ENCODE data around the gene KCNJ12.

Gene KCNJ12

GRCh38 chr17:21373036-21373435, 3.1 kb upstream of the KCNJ12 start:
- Mint-ChIP-seq H3K27me3 (peaks cover 13% of the 10 kb centered on the region), H3K36me3 (no peaks in the 10 kb centered on the region), H3K9me3 (no peaks in the 10 kb centered on the region), H3K27ac (no peak overlapping the region), H3K4me3 (no peak overlapping the region), H3K4me1 (peaks cover 10% of the 10 kb centered on the region)

GRCh38 chr17:21373696-21374440, 2.3 kb upstream of the KCNJ12 start:
- no peaks in the 10 kb centered on the region for H3K9me3 Mint-ChIP-seq
- H3K36me3 Mint-ChIP-seq, result no peaks in the 10 kb centered on the region
- no peak overlapping the region for H3K4me3 Mint-ChIP-seq
- H3K4me1 Mint-ChIP-seq, result peaks cover 10% of the 10 kb centered on the region
- H3K27ac Mint-ChIP-seq, result no peak overlapping the region
- H3K27me3 Mint-ChIP-seq, result peaks cover 13% of the 10 kb centered on the region

GRCh38 chr17:21374441-21375161, 1.6 kb upstream of the KCNJ12 start:
- H3K9me3 Mint-ChIP-seq, result no peaks in the 10 kb centered on the region
- peaks cover 13% of the 10 kb centered on the region for H3K27me3 Mint-ChIP-seq
- no peak overlapping the region for H3K27ac Mint-ChIP-seq
- no peak overlapping the region for H3K4me3 Mint-ChIP-seq
- H3K4me1 Mint-ChIP-seq, result peaks cover 10% of the 10 kb centered on the region
- H3K36me3 Mint-ChIP-seq, result no peaks in the 10 kb centered on the region

- H3K27ac Mint-ChIP-seq, result no peak overlapping the region
- H3K36me3 Mint-ChIP-seq, result no peaks in the 10 kb centered on the region
- H3K27me3 Mint-ChIP-seq, result peaks cover 13% of the 10 kb centered on the region
- peak overlapping the region; percentile 60 for H3K4me3 Mint-ChIP-seq
- peaks cover 10% of the 10 kb centered on the region for H3K4me1 Mint-ChIP-seq
- no peaks in the 10 kb centered on the region for H3K9me3 Mint-ChIP-seq
These were observed 996 bp upstream of the KCNJ12 start for GRCh38 chr17:21375162-21375560.

GRCh38 chr17:21375757-21376080, 438 bp upstream of the KCNJ12 start:
- peaks cover 13% of the 10 kb centered on the region for H3K27me3 Mint-ChIP-seq
- H3K27ac Mint-ChIP-seq, result no peak overlapping the region
- H3K4me3 Mint-ChIP-seq, result peak overlapping the region; percentile 60
- H3K4me1 Mint-ChIP-seq, result peaks cover 10% of the 10 kb centered on the region
- no peaks in the 10 kb centered on the region for H3K9me3 Mint-ChIP-seq
- H3K36me3 Mint-ChIP-seq, result no peaks in the 10 kb centered on the region

- H3K27me3 Mint-ChIP-seq, result peaks cover 13% of the 10 kb centered on the region
- H3K36me3 Mint-ChIP-seq, result no peaks in the 10 kb centered on the region
- H3K4me1 Mint-ChIP-seq, result peaks cover 10% of the 10 kb centered on the region
- H3K9me3 Mint-ChIP-seq, result no peaks in the 10 kb centered on the region
- no peak overlapping the region for H3K27ac Mint-ChIP-seq
- peak overlapping the region; percentile 54 for H3K4me3 Mint-ChIP-seq
These were observed 868 bp downstream of the KCNJ12 start for GRCh38 chr17:21376759-21377690.

GRCh38 chr17:21377705-21378396, 1.7 kb downstream of the KCNJ12 start:
- H3K4me1 Mint-ChIP-seq, result peaks cover 10% of the 10 kb centered on the region
- no peak overlapping the region for H3K27ac Mint-ChIP-seq
- peak overlapping the region; percentile 33 for H3K4me3 Mint-ChIP-seq
- H3K27me3 Mint-ChIP-seq, result peaks cover 13% of the 10 kb centered on the region
- no peaks in the 10 kb centered on the region for H3K36me3 Mint-ChIP-seq
- no peaks in the 10 kb centered on the region for H3K9me3 Mint-ChIP-seq

- Mint-ChIP-seq H3K4me3 (no peak overlapping the region), H3K36me3 (no peaks in the 10 kb centered on the region), H3K27me3 (peaks cover 13% of the 10 kb centered on the region), H3K27ac (no peak overlapping the region), H3K9me3 (no peaks in the 10 kb centered on the region), H3K4me1 (peaks cover 10% of the 10 kb centered on the region)
These were observed 2.4 kb downstream of the KCNJ12 start for GRCh38 chr17:21378553-21378952.

GRCh38 chr17:21379080-21379711, 3.0 kb downstream of the KCNJ12 start:
- H3K4me3 Mint-ChIP-seq, result no peak overlapping the region
- H3K27me3 Mint-ChIP-seq, result peaks cover 13% of the 10 kb centered on the region
- peaks cover 10% of the 10 kb centered on the region for H3K4me1 Mint-ChIP-seq
- no peak overlapping the region for H3K27ac Mint-ChIP-seq
- no peaks in the 10 kb centered on the region for H3K36me3 Mint-ChIP-seq
- no peaks in the 10 kb centered on the region for H3K9me3 Mint-ChIP-seq

GRCh38 chr17:21380659-21381058, 4.5 kb downstream of the KCNJ12 start:
- Mint-ChIP-seq H3K4me3 (no peak overlapping the region), H3K27me3 (peaks cover 7% of the 10 kb centered on the region), H3K27ac (no peak overlapping the region), H3K36me3 (no peaks in the 10 kb centered on the region), H3K9me3 (no peaks in the 10 kb centered on the region), H3K4me1 (peaks cover 7% of the 10 kb centered on the region)

- no peak overlapping the region for H3K4me3 Mint-ChIP-seq
- peaks cover 3% of the 10 kb centered on the region for H3K27me3 Mint-ChIP-seq
- H3K36me3 Mint-ChIP-seq, result no peaks in the 10 kb centered on the region
- H3K4me1 Mint-ChIP-seq, result peaks cover 4% of the 10 kb centered on the region
- H3K27ac Mint-ChIP-seq, result no peak overlapping the region
- H3K9me3 Mint-ChIP-seq, result no peaks in the 10 kb centered on the region
These were observed 5.0 kb downstream of the KCNJ12 start for GRCh38 chr17:21381076-21381706.

- Mint-ChIP-seq H3K27ac (no peak overlapping the region), H3K9me3 (no peaks in the 10 kb centered on the region), H3K36me3 (no peaks in the 10 kb centered on the region), H3K27me3 (peaks cover under 1% of the 10 kb centered on the region), H3K4me3 (no peak overlapping the region), H3K4me1 (peaks cover 1% of the 10 kb centered on the region)
These were observed 6.7 kb downstream of the KCNJ12 start for GRCh38 chr17:21382560-21383495.

- Mint-ChIP-seq H3K27ac (no peak overlapping the region), H3K4me1 (no peaks in the 10 kb centered on the region), H3K9me3 (no peaks in the 10 kb centered on the region), H3K4me3 (no peak overlapping the region), H3K36me3 (no peaks in the 10 kb centered on the region), H3K27me3 (no peaks in the 10 kb centered on the region)
These were observed 9.2 kb downstream of the KCNJ12 start for GRCh38 chr17:21385281-21385845.

Data from activated naive CD4-positive, alpha-beta T cell treated with anti-CD3 and anti-CD28 coated beads, Interleukin-2, amount 50 U/mL, for 24 hours (primary cell).